ENCODE measurements around the gene ARHGAP6. TPM values are rescaled to one million over a fixed set of nuclear protein-coding genes. Genes with fewer than 3 reads are reported as not detected.

Gene ARHGAP6
- total RNA-seq, 1 donor from 2014 or later: 33.6 TPM

- no peak overlapping the region for H3K4me3 ChIP-seq
- no peak for DNase-seq (ENCODE audit: low spot score in 2 of 2)
- H3K36me3 ChIP-seq: no peaks in the 10 kb centered on the region
- peaks cover 0 to 33% of the 10 kb centered on the region in 2 donors for H3K4me1 ChIP-seq
- H3K9me3 ChIP-seq: no peaks in the 10 kb centered on the region
- intact Hi-C loops (cut with DNase I): loop anchor here (2.0 to 5.0 kb wide), 3 partner anchors 26 to 90 kb away; no protein-coding TSS in a partner anchor
- H3K27me3 ChIP-seq: no peaks in the 10 kb centered on the region
- no peak for TF ChIP-seq CTCF (IDR thresholded peaks at IDR 0.05)
- no peak overlapping the region for H3K27ac ChIP-seq
Measured at GRCh38 chrX:11472381-11472780, 193.3 kb downstream of the ARHGAP6 start.

GRCh38 chrX:11470250-11470974 lies 195.3 kb downstream of the ARHGAP6 start:
- Histone ChIP-seq H3K27ac (peak overlapping the region; percentile 46 to 73), H3K9me3 (no peaks in the 10 kb centered on the region), H3K4me1 (peaks cover 0 to 33% of the 10 kb centered on the region in 2 donors), H3K27me3 (no peaks in the 10 kb centered on the region), H3K36me3 (no peaks in the 10 kb centered on the region), H3K4me3 (no peak overlapping the region)
- no peak for TF ChIP-seq CTCF (IDR thresholded peaks at IDR 0.05)
- intact Hi-C loops (cut with DNase I): loop anchor here (5.0 kb wide), 2 partner anchors 33 to 88 kb away; no protein-coding TSS in a partner anchor
- DNase-seq (ENCODE audit: low spot score in 2 of 2): no peak

- DNase-seq (ENCODE audit: low spot score in 2 of 2): no peak
- TF ChIP-seq CTCF (IDR thresholded peaks at IDR 0.05): no peak
- no peaks in the 10 kb centered on the region for H3K9me3 ChIP-seq
- H3K36me3 ChIP-seq: no peaks in the 10 kb centered on the region
- intact Hi-C loops (cut with DNase I): no loop called here
- no peak overlapping the region for H3K4me3 ChIP-seq
- H3K4me1 ChIP-seq: peaks cover 0 to 22% of the 10 kb centered on the region in 2 donors
- no peak overlapping the region for H3K27ac ChIP-seq
- no peaks in the 10 kb centered on the region for H3K27me3 ChIP-seq
Measured at GRCh38 chrX:11465648-11466411, 199.9 kb downstream of the ARHGAP6 start.

- H3K4me1 ChIP-seq: peaks cover 0 to 22% of the 10 kb centered on the region in 2 donors
- no peaks in the 10 kb centered on the region for H3K36me3 ChIP-seq
- no peak overlapping the region for H3K27ac ChIP-seq
- intact Hi-C loops (cut with DNase I): no loop called here
- TF ChIP-seq CTCF (IDR thresholded peaks at IDR 0.05): no peak
- H3K9me3 ChIP-seq: no peaks in the 10 kb centered on the region
- H3K4me3 ChIP-seq: no peak overlapping the region
- no peaks in the 10 kb centered on the region for H3K27me3 ChIP-seq
- DNase-seq (ENCODE audit: low spot score in 2 of 2): no peak
Measured at GRCh38 chrX:11464836-11465463, 200.8 kb downstream of the ARHGAP6 start.

GRCh38 chrX:11464380-11464779 lies 201.3 kb downstream of the ARHGAP6 start:
- no peaks in the 10 kb centered on the region for H3K27me3 ChIP-seq
- H3K4me1 ChIP-seq: peaks cover 0 to 16% of the 10 kb centered on the region in 2 donors
- intact Hi-C loops (cut with DNase I): no loop called here
- no peaks in the 10 kb centered on the region for H3K9me3 ChIP-seq
- TF ChIP-seq CTCF (IDR thresholded peaks at IDR 0.05): no peak
- DNase-seq (ENCODE audit: low spot score in 2 of 2): no peak
- H3K36me3 ChIP-seq: no peaks in the 10 kb centered on the region
- no peak overlapping the region for H3K27ac ChIP-seq
- H3K4me3 ChIP-seq: no peak overlapping the region

All from ascending aorta (tissue), 2 donors.